PC-9 (cell line): ENCODE measurements around the gene VAPA.

ENCODE experiments used
- EZH2 ChIP-seq: fragments of 200-600 bp; sonication (generic); IDR thresholded peaks from 2 replicates; pipeline ENCODE4 v1.8.0; 2017; ENCODE audit warnings: antibody characterized with exemption, low read depth
- TF ChIP-seq, protein P1 (sequence below): fragments of 200-600 bp; sonication (generic); conservative IDR thresholded peaks from 2 replicates; pipeline ENCODE4 v1.6.1; 2017; ENCODE audit warnings: mixed run types, antibody characterized with exemption, mild to moderate bottlenecking, moderate library complexity

DNA sequence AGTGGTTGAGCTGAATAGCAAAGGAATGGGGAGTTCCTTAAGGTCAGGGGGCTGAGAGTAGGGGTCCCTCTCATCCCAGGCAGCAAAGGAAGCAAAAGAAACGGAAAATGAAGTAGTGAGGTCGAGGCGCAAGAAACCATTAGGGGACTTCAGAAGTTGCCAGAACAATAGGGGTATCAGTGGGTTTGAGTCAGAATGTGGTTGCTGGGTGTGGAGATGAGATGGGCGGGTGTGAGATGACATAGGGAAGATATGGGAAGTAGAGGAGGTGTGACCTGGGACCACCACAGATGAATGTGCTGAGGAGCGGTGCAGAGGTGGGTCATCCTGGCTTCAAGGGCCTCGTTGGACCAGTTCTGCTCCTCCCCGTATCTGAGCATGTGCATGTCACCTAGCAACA is 13.1 kb upstream of the VAPA start:
- TF ChIP-seq, protein P1, sequence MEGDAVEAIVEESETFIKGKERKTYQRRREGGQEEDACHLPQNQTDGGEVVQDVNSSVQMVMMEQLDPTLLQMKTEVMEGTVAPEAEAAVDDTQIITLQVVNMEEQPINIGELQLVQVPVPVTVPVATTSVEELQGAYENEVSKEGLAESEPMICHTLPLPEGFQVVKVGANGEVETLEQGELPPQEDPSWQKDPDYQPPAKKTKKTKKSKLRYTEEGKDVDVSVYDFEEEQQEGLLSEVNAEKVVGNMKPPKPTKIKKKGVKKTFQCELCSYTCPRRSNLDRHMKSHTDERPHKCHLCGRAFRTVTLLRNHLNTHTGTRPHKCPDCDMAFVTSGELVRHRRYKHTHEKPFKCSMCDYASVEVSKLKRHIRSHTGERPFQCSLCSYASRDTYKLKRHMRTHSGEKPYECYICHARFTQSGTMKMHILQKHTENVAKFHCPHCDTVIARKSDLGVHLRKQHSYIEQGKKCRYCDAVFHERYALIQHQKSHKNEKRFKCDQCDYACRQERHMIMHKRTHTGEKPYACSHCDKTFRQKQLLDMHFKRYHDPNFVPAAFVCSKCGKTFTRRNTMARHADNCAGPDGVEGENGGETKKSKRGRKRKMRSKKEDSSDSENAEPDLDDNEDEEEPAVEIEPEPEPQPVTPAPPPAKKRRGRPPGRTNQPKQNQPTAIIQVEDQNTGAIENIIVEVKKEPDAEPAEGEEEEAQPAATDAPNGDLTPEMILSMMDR = no peak
- no peak for TF ChIP-seq EZH2
